Muscle of arm (tissue), 12 donors: Measurements from ENCODE around the gene AIG1. TPM values are rescaled to one million over a fixed set of nuclear protein-coding genes. Genes with fewer than 3 reads are reported as not detected.
"Not testable (repeated sequence)": the region's sequence is repeated elsewhere in the genome, so short reads cannot be mapped to it uniquely, and the experiment has no call there.

Experiments used
- DNase-seq: peaks from one replicate; pipeline ENCODE4 v3.0.0-alpha.2; 2013
- polyA plus RNA-seq, 12 donors: library from polyadenylated mRNA; unstranded; fragments of 120-200 nt; gene quantifications; one replicate each; pipeline ENCODE4 v1.2.1, GENCODE V29; 2013; ENCODE audit not compliant: insufficient read length in 12 of 12

Gene AIG1
- polyA plus RNA-seq, 12 donors = 22.7 to 44.3 (median 40.6) TPM; not detected in 1

DNA sequence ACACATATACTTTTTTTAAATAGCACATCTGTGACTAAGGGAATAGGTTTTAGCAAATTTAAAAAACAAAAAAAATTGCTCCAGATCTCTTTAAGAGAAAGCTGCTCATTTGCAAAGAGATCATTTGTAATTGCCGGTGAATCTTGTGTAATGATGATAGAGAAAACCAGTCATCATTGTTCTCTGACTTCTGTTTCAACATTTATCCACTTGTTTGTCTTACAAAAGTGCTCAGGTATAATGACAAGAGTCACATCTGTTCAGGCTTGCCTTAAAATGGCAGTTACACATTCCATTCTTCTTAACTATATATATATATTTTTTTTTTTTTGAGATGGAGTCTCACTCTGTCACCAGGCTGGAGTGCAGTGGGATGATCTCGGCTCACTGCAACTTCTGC lies 165.2 kb downstream of the AIG1 start:
- DNase-seq = no peak

- no peak for DNase-seq
Observed at GRCh38 chr6:143227675-143228074, 167.0 kb downstream of the AIG1 start.

DNA sequence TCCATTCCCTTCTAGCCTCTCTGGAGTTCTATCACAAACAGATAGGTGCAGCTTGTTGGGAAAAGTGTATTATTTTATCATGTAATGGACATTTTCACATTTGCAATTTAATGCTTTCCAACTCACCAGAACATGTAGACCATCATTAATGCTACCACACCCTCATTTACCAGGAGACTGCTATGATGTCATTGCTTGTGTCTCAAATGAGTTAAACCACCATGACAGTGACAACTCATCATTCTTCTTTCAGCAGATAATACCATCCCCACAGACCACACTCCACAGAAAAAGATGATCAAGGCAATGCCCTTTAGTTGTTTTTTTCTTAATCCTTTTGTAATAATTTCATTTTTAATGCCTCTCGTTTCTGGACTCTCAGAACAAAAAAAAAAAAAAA lies 168.7 kb downstream of the AIG1 start:
- DNase-seq = no peak

GRCh38 chr6:143232849-143233248 lies 172.2 kb downstream of the AIG1 start:
- DNase-seq = no peak

DNA sequence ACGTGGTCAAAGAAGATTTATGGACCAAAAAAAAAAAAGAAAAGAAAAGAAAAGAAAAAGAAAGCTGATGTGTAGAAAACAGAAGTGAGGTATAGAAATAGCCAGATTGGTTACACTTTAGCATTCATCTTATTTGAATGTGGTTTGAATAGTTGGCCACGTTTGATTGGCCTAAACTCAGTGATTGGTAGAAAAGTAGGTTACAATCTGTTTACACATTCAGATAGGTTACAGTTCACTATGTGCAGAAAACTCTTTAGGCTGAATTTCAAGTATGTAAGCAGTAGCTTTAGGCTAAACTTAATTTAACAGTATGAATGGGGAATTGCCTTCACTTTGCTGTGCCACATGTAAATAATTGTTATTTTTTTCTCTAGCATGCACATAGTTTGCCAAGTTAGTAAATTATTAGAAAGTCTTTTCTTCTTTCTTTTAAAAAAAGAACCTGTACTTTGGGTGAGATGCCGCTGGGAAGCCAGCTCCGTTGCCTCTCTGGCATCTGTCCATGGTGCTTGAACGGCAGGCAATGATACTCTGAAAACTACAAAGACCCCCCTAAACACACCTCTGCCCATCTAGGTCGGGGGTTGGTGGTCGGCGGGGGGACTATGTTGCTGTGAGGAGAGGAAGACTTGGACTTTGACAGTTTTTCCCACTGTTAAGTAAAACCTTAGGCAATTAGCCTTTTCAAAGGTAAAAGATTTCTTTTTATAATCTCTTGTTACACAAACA lies 173.0 kb downstream of the AIG1 start:
- DNase-seq = no peak

DNA sequence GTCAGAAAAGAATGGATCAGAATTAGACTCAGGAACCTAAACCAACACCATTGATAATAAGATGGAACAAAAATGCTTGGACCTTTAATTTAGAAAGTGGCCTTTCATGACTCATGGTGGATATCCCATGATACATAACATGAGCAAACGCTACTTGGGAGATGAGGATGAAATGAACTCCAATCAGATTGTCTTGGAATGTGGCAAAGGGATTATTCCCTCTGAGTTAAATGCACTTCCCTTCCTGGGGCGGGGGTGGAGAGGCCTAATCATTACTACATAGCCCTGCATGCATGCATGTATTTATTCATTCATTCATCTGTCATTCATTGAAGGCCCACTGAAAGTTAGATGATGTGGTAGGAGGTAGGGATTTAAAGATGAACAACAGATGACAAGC lies 174.0 kb downstream of the AIG1 start:
- DNase-seq = no peak

DNA sequence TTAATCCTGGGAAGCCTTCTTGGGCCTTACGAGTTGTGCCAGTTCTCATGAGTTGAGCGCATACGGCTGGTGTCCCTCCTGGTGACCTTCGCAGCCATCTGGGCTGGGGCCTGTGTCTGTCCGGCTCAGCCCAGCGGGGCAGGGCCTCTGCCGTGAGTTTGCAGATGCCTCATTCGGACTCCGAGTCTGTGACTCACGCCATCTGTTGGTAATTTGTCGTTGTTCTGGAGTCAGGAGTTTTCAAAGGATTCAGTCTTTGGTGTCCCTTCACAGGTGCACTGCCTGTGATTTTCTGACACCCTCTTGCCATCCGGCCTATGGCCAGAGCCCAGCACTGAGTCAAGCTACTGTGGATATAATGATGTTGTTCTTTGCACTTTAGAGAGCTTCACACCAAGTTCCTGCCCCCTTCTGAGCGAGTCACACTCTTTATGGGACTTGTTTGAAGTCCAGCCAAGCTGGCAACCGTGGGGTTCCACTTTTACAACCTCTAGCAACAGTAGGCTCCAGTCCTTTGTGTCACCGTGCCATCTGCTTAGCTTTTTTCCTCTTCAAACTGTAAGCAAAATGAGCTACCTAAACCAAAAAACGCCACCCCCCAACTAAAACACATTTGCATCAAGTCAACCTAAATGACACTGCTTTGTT lies 175.6 kb downstream of the AIG1 start:
- DNase-seq = no peak

DNA sequence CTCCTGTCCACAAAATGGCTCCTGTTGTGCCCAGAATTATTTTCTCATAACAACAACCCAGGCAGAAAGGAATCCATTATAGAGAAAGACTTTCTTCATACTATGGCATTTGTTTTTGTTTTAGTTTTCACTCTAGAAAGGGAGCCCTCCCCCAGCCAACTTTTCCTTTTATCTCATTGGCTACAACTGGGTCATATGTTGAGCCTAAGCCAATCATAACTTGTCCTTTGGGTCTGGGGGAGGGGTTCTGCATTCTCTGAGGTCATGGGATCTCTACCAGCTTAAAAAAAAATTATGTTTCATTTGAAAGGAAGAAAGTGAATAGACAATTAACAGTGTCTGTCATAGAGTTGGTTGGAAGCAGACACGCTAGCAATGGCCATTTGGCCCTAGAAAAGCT lies 177.6 kb downstream of the AIG1 start:
- no peak for DNase-seq

DNA sequence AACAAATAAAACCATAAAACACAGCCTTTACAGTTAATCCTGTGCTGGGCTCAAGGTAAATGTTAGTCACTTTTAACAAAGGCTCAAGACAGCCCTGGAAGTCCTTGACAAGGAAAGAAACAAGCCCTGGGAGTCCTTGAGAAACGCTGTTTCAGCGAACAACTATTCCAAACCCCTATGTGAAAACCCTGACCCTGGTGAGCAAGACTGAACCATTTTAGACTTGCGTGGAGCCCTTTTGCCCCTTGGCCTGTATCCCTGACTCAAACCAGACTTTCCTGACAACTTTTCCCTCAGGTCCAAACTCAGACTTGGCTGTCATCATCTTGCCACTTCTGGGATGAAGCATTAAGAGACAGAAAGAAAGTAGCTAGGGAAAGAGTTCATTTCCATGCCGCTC lies 180.4 kb downstream of the AIG1 start:
- no peak for DNase-seq

DNA sequence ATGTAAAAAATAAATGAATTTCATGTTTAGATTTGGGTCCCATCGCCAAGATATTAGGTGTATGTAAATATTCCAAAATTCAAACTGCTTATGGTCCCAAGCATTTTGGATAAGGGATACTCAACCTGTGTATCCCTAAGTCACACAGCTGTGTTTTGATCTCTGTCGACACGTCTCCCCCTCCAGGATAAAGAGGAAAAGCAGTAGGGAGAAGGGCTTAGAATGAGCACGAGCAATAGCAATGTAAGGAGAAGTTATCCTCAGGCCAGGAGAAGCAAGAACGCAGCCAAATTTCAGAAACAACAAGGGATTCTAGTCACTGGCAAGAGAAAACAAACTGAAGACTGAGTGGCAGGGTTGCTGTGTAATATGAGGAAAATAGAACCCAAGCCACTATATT lies 181.2 kb downstream of the AIG1 start:
- peak; percentile 44 for DNase-seq

DNA sequence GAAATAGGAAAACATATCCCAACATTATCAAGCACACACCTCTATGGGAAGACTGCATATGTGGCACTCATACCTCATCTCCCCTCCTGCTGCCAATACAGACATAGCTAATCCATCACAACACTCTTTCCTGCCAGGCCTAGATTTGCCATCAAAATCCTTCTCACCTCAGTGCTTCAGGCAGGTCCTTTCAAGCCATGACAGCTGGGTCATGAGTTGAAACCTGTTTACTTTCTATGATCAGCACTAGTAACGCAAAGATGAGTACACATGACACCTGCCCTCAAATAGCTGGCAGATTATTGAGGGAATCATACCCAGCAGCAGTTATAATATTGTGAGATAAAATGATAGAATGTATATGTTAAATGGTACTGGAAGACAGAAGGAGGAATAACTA lies 183.1 kb downstream of the AIG1 start:
- DNase-seq = no peak

DNA sequence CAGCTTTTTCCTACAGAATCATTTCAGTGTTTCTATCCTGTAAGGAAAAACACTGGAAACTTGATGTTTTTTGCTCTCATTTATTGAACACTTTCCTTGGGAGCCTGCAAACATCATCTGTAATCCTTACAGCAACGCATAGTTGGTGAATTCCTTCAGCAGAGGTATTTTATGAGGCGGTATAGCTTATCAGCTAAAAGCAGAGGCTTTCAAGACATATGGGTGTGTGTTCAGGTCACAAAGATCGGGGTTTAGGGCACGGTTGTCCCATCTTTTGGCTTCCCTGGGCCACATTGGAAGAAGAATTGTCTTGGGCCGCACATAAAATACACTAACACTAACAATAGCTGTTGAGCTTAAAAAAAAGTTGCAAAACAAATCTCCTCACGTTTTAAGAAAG lies 185.0 kb downstream of the AIG1 start:
- no peak for DNase-seq

DNA sequence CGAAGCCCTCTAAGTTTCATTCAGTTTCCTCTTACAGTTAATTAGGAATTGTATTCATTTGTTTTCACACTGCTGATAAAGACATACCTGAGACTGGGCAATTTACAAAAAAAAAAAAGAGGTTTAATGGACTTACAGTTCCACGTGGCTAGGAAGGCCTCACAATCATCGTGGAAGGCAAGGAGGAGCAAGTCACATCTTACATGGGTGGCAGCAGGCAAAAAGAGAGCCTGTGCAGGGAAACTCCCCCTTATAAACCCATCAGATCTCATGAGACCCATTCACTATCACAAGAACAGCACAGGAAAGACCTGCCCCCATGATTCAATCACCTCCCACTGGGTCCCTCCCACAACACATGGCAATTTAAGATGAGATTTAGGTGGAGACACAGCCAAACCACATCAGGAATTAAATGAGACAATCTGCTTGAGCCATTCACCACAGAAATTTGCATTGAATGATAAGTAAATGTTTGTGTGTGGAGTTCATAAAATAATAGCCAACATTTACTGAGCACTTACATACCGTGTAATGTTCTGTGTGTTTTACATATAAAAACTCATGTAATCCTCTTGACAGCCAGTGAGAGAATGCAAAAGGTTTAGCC lies 185.6 kb downstream of the AIG1 start:
- not testable (repeated sequence) for DNase-seq

GRCh38 chr6:143247586-143247985 lies 186.9 kb downstream of the AIG1 start:
- no peak for DNase-seq

DNA sequence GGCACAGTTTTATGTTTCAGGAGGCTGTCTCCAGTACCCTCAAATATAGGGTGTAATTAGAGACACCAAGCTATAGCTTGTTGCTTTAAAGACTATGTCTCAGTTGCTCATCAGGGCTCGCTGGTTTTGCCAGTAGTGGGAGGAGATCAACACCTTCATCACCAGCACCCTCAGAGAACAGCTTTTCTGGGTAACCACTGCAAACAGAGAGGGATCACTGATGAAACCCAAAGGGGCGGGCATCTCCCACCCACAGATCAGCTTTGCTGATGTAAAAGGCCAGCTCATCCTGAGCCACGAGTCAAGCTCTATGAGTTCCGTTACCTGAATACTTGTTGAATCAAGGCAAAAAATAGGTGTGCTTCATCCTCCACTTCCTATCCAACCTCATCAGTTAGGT lies 187.7 kb downstream of the AIG1 start:
- DNase-seq = no peak

DNA sequence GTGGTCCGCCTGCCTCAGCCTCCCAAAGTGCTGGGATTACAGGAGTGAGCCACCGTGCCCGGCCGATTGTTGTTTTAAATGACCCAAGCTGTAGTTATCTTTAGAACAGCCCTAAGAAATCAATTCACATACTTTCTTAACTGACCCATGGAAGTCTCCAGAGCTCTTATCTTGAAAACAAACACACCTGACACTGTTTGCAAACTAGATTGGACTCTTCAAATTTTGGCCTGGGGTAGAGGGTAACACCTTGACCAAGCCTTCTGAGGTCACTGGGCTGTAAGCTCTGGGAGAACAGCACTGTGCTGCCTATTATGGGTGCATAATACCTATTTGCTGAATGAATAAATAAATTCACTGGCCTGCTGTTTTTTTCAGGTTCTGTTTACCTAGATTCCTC lies 190.6 kb downstream of the AIG1 start:
- no peak for DNase-seq

DNA sequence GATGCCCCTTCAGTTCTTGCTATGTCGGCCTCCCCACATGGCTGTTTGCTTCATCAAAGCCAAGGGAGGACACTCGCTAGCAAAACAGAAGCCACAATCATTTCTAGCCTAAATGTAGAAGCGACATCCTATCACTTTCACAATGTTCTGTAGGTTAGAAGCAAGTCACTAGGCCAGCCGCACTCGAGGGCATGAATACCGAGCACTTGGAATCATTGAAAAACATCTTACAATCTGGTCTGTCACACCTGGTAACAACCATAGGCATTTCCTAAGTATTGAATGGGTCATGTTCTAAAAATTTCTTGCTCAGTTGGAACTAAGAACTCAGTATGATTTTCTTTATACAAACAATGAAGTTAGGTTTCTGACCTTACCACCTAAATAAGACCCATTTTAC lies 192.3 kb downstream of the AIG1 start:
- DNase-seq = no peak

DNA sequence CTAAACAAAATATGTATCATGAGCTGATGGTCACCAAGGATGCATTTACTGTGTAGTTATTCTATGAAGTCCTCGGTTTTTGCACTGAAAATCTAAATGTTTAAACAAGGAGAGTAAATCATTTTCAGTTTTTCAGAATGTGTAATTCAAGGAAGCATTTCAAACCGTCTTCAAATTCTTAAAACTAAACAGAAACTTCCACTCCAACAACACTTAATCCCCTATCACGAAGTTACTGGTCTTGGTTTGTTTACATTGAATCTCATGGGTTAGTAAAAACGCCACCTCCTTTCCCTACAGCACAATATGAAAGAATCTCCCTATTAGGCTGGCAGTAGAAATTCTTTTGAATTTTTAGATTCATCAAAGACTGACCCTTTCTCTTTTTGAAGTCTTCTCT lies 192.9 kb downstream of the AIG1 start:
- DNase-seq = no peak

- no peak for DNase-seq
Observed at GRCh38 chr6:143258945-143259344, 198.3 kb downstream of the AIG1 start.

GRCh38 chr6:143260857-143261256 lies 200.2 kb downstream of the AIG1 start:
- no peak for DNase-seq

GRCh38 chr6:143261899-143262436 lies 201.3 kb downstream of the AIG1 start:
- no peak for DNase-seq

GRCh38 chr6:143262859-143263258 lies 202.2 kb downstream of the AIG1 start:
- no peak for DNase-seq

DNA sequence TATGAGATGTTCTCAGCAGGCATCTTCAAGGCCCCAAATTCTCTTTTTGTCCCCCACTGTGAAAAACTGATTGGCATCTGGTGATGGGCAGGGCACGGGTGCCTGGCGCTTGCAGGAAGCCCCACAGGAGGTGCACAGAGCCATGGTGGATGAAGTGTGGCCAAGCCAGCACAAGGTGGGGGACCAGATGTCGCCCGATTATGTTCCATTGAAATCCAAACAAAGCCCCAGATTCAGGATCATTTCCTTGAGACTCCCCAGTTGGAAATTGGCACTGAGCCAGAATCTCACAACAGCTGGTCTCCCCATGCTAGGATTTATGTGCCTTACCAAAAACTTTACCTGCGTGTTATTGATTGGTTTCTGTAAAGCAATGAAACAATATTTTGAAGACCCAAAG lies 203.7 kb downstream of the AIG1 start:
- no peak for DNase-seq
